CD4-positive, alpha-beta T cell treated with Interleukin-10 for 1 hour (primary cell): Measurements from ENCODE around the gene OSBP2.

Experiments
- DNase-seq: peaks from one replicate; pipeline ENCODE4 v3.0.0-alpha.2; 2020

The OSBP2 gene

DNA sequence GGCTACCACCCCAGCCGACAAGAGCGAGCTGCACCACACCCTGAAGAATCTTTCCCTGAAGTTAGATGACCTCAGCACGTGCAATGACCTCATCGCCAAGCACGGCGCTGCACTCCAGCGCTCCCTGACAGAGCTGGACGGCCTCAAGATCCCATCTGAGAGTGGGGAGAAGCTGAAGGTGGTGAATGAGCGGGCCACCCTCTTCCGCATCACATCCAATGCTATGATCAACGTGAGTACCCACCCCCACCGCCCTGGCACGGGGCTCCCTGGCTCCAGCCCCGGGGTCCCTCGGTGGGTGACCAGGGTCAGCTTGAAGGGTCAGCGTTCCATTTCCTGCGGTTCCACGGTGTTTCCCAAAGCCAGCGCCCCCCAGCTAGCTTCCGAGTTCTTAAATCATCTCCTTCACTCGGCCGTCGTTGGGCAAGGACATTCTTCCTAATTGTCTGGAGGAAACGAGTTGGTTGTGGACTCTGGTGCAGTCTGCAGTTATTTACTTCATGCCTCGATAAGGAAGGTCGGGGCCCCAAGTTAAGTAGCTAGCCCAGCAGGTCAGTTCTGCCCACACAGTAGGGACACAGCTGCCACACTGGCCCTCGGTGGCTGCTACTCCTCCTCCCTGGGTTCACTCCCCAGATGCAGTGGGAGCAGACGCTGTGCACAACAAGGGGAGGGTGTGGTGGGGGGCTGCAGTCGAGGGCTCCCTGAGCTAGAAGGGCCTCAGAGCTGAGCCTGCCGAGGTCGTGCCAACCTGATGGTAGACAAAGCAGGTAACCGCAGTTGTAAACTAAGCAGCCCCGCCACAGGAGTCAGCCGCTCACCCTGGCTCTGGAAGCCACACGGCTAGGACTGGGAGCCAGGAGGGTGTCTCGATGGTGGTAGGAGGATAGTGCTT, 176.0 kb downstream of the OSBP2 start:
- no peak for DNase-seq

DNA sequence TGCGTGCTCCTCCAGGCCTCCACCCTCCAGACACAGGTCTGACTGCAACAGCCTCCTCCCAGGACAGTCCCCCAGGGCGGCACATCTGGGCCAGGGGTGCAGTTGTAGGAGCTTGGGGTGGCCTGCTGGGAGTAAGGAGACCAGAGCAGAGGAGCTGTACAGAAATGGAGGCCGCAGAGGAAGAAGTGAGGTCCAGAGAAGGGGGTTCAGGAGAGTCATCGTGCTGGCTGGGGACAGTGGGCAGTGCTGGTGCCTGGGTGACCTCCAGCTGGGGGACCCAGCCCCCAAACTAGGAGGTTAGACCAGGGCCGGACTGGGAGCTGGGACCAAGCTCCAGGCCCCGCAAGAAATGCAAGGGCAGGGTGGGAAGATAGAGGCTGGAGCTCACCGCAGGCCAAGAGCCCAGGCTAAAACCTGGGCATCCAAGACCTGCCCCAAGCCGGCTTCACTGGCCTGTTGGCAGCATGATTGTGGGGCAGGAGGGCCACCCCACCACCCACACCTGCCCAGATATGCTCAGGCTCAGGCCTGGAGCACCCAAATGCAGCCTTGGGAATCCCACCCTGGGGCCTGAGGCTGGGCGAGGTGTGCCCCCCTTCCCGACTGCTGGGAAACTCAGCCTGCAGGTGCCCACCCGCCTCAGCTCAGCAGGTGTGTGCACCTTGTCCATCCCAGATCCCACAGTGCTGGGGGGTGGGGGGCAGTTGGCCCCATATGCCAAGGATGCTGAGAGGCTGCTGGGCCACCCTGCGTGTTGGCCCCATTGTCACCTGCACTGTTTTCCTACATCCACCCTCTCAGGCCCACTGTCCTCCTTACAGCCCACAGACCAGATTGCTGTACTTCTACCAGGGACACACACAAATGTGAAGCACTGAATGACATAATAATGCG, 177.0 kb downstream of the OSBP2 start:
- no peak for DNase-seq

DNA sequence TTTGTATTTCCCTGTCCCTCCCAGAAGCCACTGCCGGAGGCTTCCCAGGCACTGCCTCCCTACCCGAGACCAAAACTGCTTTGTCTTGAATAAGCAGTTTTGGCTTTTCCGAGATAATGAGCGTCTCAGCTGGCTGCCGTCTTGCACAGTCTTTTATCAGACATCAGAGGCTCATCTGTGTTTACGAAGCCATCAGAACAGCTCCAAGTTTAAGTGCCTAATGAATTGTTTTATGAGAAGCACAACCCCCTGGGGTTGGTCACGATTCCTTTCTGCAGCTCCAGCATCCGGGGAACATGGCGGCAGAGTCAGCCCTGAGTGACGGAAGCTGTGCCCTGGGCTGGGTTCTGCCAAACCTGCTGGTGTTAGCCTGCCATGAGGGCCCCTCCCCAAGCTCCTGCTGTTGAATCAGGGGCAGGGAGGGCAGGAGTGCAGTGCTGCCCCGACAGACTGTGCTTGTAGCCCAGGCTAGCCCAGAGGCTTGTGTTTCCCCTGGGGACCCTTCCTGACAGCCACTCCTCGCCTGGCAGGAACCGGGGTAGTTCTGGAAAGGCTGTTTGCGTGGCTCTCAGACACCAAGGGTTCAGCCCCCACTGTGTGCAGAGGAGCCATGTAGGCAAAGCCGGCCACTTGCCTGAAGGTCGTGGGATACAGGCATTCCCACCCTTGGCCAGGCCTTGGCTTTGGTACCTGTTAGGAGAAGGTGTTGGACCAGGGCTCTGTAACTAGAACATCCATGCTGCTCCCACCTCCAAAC, 177.8 kb downstream of the OSBP2 start:
- DNase-seq, result no peak

DNA sequence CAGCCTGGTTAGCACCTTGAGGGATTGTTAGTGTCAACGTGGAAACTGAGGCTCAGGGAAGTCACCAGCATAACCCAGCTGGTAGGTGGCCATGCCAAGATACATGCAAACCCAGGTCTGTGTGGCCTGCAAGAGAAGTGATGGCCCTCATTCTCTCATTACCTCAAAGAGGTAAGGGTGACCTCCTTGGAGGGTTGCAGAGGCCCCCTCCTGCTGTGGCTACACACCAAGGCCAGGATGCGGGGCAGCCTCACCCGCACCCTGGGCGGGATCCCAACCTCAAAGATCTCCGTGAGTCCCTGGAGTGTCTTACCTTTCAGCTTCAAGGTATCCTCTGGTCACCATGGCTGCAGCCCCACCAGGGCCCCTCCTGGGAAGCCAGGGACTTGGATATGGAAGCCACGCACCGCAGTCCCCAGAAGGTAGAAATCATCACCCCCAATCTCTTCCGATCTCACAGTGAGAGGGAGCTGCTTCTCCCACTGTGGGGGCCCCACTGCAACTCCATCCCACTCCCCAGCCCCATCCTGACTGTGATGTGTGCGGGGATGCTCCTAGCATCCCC, 178.5 kb downstream of the OSBP2 start:
- DNase-seq, result no peak

DNA sequence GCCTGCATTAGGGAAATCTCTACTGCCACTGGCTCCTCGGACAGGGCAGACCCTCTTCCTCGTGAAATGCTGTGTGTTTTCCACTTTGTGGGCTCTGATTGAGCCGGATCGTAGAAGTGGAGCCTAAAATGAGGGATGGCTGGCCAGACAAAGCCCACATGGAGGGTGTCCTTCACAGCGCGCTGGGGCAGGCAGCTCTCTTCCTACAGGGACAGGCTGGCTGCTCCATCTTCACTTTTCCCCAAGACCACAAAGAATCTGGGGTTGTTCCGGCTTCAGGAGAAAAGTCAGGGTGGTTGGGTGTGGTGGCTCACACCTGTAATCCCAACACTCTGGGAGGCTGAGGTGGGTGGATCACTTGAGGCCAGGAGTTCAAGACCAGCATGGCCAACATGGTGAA, 179.0 kb downstream of the OSBP2 start:
- no peak for DNase-seq

DNA sequence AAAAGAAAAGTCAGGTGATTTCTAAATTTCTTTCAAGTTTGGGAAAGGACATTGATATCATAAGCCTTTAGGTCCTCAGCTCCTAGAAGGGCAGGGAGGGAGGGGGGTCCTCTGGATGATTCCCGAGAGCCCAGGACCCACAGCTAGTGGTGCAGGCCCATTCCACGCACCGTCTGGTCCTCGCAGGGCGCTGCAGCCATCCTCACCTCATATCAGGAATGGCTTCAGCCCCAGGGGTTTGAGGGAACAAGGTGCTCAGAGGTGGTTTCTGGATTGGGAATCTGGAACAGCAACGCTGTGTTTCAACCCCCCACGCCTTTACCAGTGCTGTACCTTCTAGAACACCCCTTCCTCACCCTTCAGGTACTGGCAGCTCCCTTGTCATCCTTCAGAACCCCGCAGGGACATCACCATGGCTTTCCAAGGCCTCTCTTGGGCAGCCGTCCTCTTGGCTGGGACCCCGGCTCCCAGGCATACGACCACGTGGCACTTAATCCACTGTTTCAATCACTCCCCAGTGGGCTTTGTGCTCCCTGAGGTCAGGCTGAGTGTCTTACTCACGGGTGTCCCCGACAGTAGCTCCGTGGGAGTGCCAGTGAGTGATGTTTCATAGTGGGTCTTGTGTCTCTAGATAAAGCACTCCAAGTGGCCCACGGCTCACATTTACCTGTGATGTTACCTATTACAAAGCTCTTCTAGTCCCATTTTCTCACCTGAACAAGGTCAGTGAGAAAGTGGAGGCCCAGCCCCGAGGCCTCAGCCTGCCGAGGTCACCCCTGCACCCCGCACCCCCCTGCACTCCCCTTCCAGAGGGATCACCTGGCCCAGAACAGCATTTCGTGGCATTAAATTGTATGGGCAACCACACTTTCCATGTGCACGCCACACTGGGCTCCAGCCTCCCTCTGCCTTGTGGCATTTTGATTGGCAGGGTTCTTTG, 180.0 kb downstream of the OSBP2 start:
- DNase-seq, result no peak

DNA sequence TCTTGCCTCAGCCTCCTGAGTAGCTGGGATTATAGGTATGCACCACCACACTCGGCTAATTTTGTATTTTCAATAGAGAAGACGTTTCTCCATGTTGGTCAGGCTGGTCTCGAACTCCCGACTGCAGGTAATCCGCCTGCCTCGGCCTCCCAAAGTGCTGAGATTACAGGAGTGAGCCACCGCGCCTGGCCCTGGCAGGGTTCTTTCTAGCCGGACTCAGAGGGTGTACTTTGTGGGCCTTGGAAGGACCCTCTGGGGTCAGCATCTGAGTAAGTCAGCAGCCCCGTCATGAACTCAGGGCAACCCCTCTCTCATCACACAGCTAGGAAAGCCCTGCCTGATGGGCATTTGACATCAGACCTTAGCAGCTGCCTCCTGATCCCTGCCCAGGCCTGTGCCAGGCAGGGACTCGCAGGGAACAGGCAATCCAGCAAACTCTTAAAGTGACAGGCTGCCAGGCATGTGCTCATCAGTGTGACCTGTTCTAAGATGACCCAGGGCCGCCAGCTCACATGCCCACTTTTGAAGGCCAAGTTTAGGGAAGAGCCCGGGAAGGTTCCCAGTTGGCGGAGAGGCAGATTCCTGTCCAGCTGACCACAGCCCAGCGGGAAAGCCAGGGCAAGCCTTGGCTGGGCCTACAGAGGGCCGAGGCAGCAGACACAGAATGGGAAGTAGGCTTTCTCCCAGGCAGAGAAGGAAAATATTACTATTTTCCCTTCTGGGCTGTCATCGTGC, 181.0 kb downstream of the OSBP2 start:
- no peak for DNase-seq

DNA sequence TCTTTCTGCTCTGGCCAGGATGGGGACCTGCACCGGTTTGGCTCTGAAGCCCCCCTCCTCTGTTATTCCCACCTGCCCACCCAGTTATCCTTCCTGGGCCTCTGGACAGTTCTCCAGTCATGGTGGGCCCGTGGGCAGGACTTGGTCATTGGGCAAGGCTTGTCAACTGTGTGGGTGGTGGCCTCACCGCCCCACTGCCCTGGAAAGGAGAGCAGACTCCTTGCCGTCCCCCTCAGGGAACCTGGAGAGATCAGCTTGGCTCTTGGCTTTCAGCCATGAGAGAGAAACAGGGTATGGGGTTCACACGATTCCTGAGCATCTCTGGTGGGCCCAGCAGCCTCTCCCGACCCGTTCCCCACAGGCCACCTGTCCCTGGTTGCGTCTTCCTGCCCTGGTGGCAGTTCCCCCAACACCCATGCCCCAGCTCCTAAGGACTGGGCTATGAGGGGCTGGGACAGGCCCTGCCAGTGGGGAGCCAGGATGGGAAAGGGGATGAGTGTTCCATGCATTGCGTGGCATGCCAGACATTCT, 181.6 kb downstream of the OSBP2 start:
- no peak for DNase-seq

DNA sequence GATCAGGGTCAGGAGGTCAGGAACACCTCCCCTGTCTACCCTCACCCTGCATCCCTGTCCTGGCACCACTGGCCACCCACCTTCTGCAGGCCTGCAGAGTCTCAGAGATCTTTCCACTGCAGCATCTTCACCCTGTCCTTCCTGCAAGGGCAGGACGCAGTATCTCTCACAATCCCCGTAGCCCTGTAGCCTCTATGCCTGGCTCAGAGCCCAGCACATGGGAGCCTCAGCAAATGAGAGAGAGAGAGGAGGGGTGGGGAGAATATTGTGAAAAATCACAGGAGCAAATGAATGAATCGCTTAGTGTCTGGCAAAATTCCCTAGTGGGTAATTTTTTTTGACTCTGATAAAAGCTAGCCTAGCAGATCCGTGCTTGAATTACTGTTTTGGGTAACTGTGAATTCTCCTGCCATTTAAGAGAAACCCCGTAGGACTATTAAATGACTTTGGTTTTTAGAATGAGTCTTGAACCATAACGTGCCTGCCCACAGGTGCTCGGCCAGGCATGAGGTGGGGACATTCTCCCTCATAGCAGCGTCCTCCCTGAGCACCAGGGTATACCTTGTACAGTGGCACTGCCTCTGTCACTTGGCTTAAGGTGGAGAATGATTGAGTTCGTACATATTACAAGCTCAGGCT, 182.4 kb downstream of the OSBP2 start:
- DNase-seq, result no peak

DNA sequence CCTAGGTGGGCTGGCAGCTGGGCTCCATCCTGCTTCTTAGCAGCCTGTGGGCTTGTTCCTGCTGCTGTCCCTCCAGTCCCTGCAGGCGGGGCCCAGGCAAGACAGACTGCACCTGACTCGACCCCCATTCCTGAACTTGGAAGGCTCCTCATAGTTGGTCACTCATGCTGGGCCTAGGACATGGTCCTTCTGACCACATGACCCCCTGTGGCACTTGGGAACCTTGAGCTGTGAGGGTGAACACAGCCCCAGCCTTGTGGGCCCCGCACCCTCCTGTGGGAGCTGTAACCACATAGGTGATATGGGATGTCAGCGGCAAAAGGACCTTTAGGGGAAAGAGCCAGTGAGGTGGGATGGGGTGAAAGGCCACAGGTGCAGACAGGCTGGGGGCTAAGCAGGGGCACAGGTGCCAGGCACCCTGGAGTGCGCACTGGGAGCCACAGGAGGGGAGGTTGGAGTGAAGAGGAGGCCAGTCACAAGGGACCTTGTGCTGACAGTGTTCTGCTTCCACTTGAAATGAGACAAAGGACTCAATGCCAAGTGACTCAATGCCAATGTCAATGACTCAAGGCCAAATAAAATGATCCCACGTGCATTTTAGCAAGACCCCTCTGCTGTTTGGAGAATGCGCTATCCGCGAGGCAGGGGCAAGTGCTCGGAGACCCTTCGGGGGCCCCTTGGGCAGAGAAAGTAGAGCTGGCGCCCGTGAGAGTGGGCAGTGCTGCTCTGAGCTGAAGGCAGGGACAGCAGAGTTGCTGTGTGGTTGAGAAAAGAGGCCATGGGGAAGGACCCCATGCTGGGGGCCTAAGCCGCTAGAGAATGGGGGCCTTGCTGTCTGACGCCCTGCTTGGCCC, 183.2 kb downstream of the OSBP2 start:
- no peak for DNase-seq

DNA sequence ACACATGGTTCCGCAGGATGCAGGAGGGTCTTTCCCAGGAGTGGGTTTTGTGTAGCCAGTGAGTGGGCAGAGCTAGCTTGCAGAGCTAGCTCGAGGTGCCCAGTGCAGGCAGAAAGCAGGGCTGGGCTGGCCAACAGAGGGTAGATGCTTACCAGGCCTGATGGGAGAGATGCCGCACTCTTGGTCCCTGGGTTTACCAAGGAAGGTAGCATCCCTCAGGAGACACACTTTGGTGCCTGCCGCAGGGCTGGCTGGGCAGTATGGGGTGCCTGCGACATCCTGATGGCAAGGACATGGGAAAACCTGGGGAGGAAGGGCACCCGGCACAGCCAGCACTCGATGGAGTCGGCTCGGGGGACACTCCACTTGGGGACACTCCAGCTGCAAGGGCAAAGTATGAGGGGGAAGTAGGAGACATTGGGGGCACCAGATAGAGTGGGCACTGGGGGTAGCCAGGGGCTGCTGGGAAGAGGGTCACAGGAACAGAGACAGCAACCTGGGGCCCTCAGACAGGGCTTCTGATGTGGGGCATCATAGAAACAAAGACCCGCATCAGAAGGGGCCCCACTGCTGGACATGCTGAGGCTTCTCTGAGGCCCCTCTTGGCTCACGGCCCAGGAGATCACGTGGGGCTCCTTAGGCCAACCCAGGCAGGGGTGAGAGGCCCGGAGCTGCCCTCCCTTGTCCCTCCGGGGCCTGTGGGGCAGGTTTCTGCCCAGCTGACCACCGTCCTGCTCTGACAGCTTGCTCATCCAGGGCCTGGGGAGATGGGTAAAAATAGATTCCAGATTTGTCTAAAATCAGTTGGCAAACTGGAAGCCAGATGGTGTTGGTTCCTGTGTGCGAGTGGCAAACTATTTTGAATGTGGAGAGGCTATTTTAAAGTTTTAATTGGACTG, 184.1 kb downstream of the OSBP2 start:
- DNase-seq, result no peak

DNA sequence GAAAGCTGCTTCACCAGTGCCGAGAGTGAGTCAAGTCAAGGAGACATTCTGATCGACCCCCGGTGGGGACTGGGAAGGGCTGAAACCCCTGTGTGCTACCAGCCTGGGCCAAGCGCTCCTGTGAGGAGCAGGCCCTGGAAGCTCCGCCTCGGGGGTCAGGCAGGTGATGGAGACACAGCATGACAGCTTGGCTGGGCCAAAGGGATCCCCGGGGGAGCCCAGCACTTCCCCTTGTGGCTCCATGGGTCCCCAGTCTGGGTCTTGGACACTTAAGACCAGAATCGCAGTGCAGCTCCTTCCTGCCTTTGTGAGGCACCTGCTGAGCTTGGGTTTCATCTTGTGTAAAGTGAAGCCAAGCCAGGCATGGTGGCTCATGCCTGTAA, 184.7 kb downstream of the OSBP2 start:
- no peak for DNase-seq

DNA sequence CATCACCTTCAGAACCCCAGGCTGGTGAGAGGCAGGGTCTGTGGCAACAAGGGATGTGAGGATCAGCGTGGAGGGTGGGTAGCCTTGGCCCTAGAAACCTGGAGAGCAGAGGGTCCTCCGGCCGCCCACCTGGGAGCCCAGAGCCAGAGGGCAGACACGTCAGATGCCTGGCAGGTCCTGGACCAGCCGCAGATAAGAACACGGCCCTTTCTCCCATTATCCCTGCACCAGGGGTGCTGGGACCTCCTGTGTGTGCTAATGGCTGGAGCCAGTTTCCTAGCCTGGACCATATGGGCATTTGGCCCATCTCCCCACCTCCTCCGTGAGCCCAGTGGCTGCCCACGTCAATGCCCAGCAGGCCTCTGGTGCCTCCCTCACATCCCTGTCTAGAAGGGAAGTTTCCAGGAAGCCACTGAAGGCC, 185.5 kb downstream of the OSBP2 start:
- no peak for DNase-seq

DNA sequence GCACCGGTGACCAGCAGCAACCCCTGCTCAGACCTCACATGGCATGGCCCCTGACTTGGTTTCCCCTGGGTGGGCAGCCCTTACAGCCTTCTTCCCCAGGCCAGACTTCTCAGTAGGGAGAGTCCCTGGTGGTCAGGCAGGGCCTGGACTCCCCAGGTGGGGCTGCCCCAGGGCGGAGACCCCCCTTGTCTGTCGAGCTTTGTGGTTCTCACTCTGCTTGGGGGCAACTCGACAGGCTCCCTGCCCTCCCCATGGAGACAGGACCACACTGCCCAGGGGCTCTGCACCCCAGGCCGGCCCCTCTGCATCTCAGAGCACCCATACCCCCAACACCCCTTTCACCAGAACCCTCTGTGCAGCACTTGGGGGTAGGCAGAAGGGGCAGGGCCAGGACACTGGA, 186.2 kb downstream of the OSBP2 start:
- no peak for DNase-seq

DNA sequence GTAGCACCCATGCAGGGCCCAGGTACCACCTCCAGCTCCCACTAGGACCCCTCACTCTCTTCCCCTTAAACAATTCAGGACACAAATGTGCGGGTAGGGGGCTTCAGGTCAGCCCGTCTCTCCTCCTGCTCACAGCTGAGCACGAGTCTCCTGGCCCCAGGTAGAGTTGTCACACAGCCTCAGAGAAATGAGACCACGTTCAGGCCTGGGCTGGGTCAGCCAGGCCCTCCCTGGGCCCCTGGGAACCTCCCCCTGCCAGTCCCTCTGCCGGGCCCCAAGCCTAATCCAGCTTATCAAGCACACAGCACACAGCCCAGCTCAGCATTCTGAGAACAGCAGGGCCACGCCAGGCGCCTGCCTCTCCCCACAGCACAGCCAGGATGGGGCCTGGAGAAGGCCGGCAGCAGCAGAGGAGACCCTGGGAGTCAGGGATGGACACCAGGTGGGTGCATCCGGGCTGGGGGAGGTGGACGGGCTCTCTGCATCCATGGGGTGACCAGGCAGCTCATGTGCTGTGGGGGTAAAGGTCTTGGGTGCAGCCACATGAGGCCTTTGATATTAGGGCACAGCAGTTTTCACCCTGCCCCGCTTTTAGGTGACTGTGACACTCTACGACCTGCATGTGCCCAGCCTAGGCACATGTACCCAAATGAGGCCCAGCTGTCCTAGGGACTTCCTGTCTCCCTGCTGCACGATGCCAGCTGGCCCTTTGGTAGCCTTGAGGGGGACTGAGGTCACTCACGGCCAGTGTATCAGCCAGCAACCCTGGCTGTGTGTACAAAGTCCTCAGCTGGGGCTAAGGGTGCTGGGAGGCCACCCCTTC, 186.9 kb downstream of the OSBP2 start:
- no peak for DNase-seq

DNA sequence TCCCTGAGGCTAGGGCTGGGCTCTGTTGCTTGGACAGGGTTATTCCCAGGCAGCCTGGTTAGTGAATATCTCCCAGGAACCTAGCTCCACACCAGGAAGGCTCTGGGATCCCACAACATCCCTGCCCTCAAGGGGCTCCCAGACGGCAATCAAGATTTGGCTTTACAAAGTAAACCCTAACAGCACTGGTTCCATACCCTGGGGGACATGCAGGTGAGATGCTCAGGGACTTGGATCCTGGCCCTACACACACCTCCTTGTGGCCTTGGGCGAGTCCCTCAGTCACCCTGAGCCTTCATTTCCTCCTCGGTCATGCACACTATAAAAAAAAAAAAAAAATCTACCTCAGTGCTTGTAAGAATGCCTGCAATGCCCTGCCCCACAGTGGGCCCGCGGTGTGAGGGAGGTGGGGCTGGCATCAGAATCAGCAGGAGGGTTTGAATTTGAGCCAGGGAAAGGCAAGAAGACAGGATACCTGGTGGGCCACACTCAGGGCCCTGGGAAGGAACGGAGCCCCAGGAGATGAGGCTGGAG, 187.6 kb downstream of the OSBP2 start:
- no peak for DNase-seq

DNA sequence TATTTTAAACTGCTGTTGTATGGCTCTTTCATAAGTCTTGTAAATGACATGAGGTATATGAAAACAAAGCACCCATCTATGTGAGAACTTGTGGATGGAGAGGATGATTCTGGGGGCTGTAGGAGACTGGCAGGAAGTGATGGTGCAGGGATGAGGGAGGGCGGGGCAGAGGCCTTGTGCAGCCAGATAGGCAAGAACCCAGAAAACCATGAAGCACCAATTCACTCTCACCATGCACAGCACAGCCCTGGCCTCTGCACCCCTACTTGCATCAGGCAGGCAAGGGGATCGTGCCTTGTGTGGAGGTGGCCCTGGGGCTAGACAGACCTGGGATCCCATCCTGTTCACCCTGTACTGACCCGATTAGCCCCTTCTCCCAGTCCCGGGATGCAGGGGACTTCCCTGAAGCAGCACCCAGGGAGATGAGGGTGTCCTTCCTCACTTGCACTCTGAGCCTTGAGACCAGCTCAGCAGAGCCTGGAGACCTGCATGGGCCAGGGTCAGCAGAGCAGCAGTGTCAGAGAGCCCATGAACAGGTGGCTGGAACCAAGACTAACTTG, 188.4 kb downstream of the OSBP2 start:
- no peak for DNase-seq
